ENCODE measurements around the gene NPM1.
"Not testable (repeated sequence)": the region's sequence is repeated elsewhere in the genome, so short reads cannot be mapped to it uniquely, and the experiment has no call there.

DNA sequence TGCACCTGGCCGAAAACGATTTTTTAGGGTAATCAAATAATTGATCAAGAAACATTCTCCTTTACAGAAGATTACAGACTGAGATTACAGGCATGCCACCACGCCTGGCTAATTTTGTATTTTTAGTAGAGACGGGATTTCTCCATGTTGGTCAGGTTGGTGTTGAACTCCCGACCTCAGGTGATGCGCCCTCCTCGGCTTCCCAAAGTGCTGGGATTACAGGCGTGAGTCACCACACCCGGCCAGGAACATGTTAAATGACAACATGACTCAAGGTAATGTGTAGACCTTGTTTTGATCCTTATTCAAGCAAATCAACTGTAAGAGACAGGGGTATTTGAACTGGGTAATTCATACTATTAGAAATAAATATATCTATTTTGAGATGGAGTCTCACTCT, 3.2 kb upstream of the NPM1 start:
- TF ChIP-seq, protein P1, sequence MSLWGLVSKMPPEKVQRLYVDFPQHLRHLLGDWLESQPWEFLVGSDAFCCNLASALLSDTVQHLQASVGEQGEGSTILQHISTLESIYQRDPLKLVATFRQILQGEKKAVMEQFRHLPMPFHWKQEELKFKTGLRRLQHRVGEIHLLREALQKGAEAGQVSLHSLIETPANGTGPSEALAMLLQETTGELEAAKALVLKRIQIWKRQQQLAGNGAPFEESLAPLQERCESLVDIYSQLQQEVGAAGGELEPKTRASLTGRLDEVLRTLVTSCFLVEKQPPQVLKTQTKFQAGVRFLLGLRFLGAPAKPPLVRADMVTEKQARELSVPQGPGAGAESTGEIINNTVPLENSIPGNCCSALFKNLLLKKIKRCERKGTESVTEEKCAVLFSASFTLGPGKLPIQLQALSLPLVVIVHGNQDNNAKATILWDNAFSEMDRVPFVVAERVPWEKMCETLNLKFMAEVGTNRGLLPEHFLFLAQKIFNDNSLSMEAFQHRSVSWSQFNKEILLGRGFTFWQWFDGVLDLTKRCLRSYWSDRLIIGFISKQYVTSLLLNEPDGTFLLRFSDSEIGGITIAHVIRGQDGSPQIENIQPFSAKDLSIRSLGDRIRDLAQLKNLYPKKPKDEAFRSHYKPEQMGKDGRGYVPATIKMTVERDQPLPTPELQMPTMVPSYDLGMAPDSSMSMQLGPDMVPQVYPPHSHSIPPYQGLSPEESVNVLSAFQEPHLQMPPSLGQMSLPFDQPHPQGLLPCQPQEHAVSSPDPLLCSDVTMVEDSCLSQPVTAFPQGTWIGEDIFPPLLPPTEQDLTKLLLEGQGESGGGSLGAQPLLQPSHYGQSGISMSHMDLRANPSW (CRISPR knock-in tag; conservative IDR thresholded peaks at IDR 0.05; ENCODE audit: low read depth), result not testable (repeated sequence)
- TF ChIP-seq, protein P2, sequence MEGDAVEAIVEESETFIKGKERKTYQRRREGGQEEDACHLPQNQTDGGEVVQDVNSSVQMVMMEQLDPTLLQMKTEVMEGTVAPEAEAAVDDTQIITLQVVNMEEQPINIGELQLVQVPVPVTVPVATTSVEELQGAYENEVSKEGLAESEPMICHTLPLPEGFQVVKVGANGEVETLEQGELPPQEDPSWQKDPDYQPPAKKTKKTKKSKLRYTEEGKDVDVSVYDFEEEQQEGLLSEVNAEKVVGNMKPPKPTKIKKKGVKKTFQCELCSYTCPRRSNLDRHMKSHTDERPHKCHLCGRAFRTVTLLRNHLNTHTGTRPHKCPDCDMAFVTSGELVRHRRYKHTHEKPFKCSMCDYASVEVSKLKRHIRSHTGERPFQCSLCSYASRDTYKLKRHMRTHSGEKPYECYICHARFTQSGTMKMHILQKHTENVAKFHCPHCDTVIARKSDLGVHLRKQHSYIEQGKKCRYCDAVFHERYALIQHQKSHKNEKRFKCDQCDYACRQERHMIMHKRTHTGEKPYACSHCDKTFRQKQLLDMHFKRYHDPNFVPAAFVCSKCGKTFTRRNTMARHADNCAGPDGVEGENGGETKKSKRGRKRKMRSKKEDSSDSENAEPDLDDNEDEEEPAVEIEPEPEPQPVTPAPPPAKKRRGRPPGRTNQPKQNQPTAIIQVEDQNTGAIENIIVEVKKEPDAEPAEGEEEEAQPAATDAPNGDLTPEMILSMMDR (IDR thresholded peaks at IDR 0.05), result not testable (repeated sequence)
- TF ChIP-seq, protein P3, sequence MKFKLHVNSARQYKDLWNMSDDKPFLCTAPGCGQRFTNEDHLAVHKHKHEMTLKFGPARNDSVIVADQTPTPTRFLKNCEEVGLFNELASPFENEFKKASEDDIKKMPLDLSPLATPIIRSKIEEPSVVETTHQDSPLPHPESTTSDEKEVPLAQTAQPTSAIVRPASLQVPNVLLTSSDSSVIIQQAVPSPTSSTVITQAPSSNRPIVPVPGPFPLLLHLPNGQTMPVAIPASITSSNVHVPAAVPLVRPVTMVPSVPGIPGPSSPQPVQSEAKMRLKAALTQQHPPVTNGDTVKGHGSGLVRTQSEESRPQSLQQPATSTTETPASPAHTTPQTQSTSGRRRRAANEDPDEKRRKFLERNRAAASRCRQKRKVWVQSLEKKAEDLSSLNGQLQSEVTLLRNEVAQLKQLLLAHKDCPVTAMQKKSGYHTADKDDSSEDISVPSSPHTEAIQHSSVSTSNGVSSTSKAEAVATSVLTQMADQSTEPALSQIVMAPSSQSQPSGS (CRISPR knock-in tag; IDR thresholded peaks at IDR 0.05; ENCODE audit: borderline replicate concordance, low read depth), result not testable (repeated sequence)
- not testable (repeated sequence) for TF ChIP-seq FOXJ3 (CRISPR knock-in tag; IDR thresholded peaks at IDR 0.05; ENCODE audit: borderline replicate concordance); ZNF138 (CRISPR knock-in tag; conservative IDR thresholded peaks at IDR 0.05); ZNF263 (CRISPR knock-in tag; IDR thresholded peaks at IDR 0.05; ENCODE audit: low read depth); ESRRA (CRISPR knock-in tag; IDR thresholded peaks at IDR 0.05; ENCODE audit: borderline replicate concordance); ZBTB21 (CRISPR knock-in tag; IDR thresholded peaks at IDR 0.05; ENCODE audit: borderline replicate concordance); CBFB (CRISPR knock-in tag; IDR thresholded peaks at IDR 0.05; ENCODE audit: low read depth); NFATC4 (CRISPR knock-in tag; IDR thresholded peaks at IDR 0.05)
- TF ChIP-seq, protein P4, sequence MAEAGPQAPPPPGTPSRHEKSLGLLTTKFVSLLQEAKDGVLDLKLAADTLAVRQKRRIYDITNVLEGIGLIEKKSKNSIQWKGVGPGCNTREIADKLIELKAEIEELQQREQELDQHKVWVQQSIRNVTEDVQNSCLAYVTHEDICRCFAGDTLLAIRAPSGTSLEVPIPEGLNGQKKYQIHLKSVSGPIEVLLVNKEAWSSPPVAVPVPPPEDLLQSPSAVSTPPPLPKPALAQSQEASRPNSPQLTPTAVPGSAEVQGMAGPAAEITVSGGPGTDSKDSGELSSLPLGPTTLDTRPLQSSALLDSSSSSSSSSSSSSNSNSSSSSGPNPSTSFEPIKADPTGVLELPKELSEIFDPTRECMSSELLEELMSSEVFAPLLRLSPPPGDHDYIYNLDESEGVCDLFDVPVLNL (CRISPR knock-in tag; IDR thresholded peaks at IDR 0.05; ENCODE audit: borderline replicate concordance, low read depth), result not testable (repeated sequence)
- TF ChIP-seq, protein P5, sequence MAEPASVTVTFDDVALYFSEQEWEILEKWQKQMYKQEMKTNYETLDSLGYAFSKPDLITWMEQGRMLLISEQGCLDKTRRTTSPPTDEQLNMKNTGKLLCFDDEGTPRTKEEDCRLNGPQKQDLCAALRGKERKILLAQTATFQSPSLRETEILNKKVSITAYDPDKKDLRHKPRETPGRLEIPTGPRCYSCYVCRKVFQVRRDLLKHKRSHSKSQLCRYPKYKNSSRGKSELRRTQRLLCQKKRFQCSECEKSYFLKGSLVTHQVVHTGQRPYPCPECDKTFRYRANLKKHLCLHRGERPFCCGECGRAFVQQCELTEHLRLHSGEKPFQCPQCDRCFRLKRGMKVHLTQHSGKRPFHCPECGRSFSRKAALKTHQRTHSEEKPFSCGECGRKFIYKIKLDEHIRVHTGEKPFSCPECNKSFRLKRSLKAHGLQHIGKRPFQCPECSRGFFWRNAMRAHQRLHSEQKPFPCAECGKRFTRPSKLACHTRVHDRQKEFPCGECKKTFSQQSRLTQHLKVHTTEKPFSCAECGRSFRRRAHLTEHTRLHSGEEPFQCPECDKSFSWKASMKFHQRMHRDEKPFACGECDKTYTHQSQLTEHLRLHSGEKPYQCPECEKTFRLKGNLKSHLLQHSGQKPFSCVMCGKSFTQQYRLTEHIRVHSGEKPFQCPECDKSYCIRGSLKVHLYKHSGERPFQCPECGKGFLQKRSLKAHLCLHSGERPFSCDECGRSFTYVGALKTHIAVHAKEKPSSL (CRISPR knock-in tag; conservative IDR thresholded peaks at IDR 0.05), result not testable (repeated sequence)
- TF ChIP-seq, protein P6, sequence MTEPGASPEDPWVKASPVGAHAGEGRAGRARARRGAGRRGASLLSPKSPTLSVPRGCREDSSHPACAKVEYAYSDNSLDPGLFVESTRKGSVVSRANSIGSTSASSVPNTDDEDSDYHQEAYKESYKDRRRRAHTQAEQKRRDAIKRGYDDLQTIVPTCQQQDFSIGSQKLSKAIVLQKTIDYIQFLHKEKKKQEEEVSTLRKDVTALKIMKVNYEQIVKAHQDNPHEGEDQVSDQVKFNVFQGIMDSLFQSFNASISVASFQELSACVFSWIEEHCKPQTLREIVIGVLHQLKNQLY (CRISPR knock-in tag; IDR thresholded peaks at IDR 0.05), result not testable (repeated sequence)
